ENCODE measurements around the gene CECR2.

DNA sequence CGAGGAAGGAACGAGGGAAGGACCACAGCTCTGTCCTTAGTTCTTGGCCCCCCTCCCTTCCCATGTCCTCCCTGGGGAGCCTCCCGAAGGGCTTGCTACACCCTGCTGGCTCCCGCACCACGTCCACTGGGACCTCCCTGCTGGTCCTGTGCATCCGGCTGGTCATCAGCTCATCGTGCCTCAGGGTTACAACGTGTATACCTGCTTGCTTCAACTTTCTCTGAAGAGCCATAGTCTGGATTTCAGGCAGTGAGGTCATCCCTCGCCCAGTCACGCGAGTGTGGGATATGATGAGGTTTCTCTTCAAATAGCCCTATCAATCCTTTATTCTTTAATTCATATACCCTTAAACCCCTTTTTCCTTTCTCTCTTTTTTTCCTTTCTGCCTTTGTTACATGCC is 21.5 kb upstream of the CECR2 start:
- TF ChIP-seq POLR2A (IDR thresholded peaks at IDR 0.05): no peak
- TF ChIP-seq, protein P1, sequence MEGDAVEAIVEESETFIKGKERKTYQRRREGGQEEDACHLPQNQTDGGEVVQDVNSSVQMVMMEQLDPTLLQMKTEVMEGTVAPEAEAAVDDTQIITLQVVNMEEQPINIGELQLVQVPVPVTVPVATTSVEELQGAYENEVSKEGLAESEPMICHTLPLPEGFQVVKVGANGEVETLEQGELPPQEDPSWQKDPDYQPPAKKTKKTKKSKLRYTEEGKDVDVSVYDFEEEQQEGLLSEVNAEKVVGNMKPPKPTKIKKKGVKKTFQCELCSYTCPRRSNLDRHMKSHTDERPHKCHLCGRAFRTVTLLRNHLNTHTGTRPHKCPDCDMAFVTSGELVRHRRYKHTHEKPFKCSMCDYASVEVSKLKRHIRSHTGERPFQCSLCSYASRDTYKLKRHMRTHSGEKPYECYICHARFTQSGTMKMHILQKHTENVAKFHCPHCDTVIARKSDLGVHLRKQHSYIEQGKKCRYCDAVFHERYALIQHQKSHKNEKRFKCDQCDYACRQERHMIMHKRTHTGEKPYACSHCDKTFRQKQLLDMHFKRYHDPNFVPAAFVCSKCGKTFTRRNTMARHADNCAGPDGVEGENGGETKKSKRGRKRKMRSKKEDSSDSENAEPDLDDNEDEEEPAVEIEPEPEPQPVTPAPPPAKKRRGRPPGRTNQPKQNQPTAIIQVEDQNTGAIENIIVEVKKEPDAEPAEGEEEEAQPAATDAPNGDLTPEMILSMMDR (IDR thresholded peaks at IDR 0.05): no peak
